Peyer's patch (tissue), 4 donors: ENCODE results near the gene EPHB1. TPM values are rescaled to one million over a fixed set of nuclear protein-coding genes. Genes with fewer than 3 reads are reported as not detected.

Experiments
- DNase-seq, 3 donors: peaks; one replicate each; pipeline ENCODE4 v3.0.0-alpha.2; 2017 to 2019
- H3K27ac ChIP-seq, 4 donors: fragments of 200-600 bp; sonication (generic); one replicate each; pipeline ENCODE4 v1.5.1; 2016 to 2019
- H3K27me3 ChIP-seq, 2 donors: fragments of 200-600 bp; sonication (generic); one replicate each; pipeline ENCODE4 v1.5.1; 2019
- H3K36me3 ChIP-seq, 3 donors: fragments of 200-600 bp; sonication (generic); one replicate each; pipeline ENCODE4 v1.5.1; 2016 to 2019
- H3K4me1 ChIP-seq, 4 donors: fragments of 200-600 bp; sonication (generic); one replicate each; pipeline ENCODE4 v1.5.1; 2016 to 2019
- H3K4me3 ChIP-seq, 4 donors: fragments of 200-600 bp; sonication (generic); 1 replicate in 3 of 4; 2 replicates in 1 of 4; pipeline ENCODE4 v1.5.1; 2016 to 2019; ENCODE audit warnings: mild to moderate bottlenecking in 1 of 4
- H3K9me3 ChIP-seq, 4 donors: fragments of 200-600 bp; sonication (generic); one replicate each; pipeline ENCODE4 v1.5.1; 2016 to 2019; ENCODE audit warnings: mild to moderate bottlenecking in 1 of 4
- CTCF ChIP-seq, 6 experiments: fragments of 450-650 bp in 4 of 6; fragments of 200-600 bp in 2 of 6; sonication (generic) in 1 of 6; IDR thresholded peaks; one replicate each; pipeline ENCODE4 v1.5.1; 2017 to 2019; ENCODE audit warnings: antibody characterized with exemption in 6 of 6, mild to moderate bottlenecking in 3 of 6, moderate library complexity in 1 of 6
- POLR2A ChIP-seq, 2 donors: fragments of 450-650 bp; IDR thresholded peaks; one replicate each; pipeline ENCODE4 v1.5.1; 2017; ENCODE audit warnings: antibody characterized with exemption in 2 of 2, mild to moderate bottlenecking in 2 of 2, moderate library complexity in 2 of 2
- total RNA-seq, 4 donors: library from RNA; depleted of rRNA; stranded (reverse); fragments of >200 nt; gene quantifications; one replicate each; pipeline ENCODE4 v1.1.0, GENCODE V29; 2016

The EPHB1 gene
- total RNA-seq, 4 donors from 2014 or later = 0.18 to 3.2 (median 0.68) TPM

- H3K27me3 ChIP-seq = no peaks in the 10 kb centered on the region
- no peak for TF ChIP-seq CTCF (IDR thresholded peaks at IDR 0.05)
- TF ChIP-seq POLR2A (IDR thresholded peaks at IDR 0.05) = no peak
- H3K9me3 ChIP-seq = no peaks in the 10 kb centered on the region
- DNase-seq = no peak
- H3K4me1 ChIP-seq = no peaks in the 10 kb centered on the region
- H3K27ac ChIP-seq = no peak overlapping the region
- H3K4me3 ChIP-seq = no peak overlapping the region
- no peaks in the 10 kb centered on the region for H3K36me3 ChIP-seq
These were observed 387.4 kb downstream of the EPHB1 start for GRCh38 chr3:135182364-135182998.

GRCh38 chr3:135190658-135191057 lies 395.6 kb downstream of the EPHB1 start:
- DNase-seq = no peak
- no peak overlapping the region for H3K27ac ChIP-seq
- no peaks in the 10 kb centered on the region for H3K36me3 ChIP-seq
- no peaks in the 10 kb centered on the region for H3K9me3 ChIP-seq
- no peaks in the 10 kb centered on the region for H3K27me3 ChIP-seq
- no peak for TF ChIP-seq POLR2A (IDR thresholded peaks at IDR 0.05)
- no peak for TF ChIP-seq CTCF (IDR thresholded peaks at IDR 0.05)
- no peaks in the 10 kb centered on the region for H3K4me1 ChIP-seq
- H3K4me3 ChIP-seq = no peak overlapping the region

DNA sequence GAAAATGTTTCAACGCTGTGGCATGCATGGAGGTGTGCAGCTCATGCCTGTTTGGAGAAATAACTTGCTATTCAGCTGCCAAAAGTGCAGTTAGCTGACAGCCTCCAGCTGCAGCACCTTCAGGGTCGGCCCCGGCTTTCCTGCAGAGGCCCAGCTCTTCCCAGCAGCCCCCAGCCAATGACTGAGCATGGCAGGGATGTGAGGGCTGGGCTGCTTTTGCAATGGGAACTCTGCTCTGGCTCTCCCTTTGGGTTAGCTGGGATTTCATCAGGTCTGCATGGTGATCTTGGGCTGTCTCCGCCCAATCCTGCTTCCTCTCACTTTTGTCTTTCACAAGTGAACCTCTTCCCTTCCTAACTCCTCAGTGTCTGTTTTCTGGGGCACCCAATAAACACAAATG lies 396.6 kb downstream of the EPHB1 start:
- H3K36me3 ChIP-seq = no peaks in the 10 kb centered on the region
- H3K9me3 ChIP-seq = no peaks in the 10 kb centered on the region
- DNase-seq = no peak
- H3K4me1 ChIP-seq = no peaks in the 10 kb centered on the region
- TF ChIP-seq CTCF (IDR thresholded peaks at IDR 0.05) (no peak), POLR2A (IDR thresholded peaks at IDR 0.05) (no peak)
- no peak overlapping the region for H3K27ac ChIP-seq
- H3K4me3 ChIP-seq = no peak overlapping the region
- H3K27me3 ChIP-seq = no peaks in the 10 kb centered on the region

GRCh38 chr3:135192929-135193328 lies 397.9 kb downstream of the EPHB1 start:
- Histone ChIP-seq H3K9me3 (no peaks in the 10 kb centered on the region), H3K4me3 (no peak overlapping the region), H3K27me3 (no peaks in the 10 kb centered on the region), H3K36me3 (no peaks in the 10 kb centered on the region), H3K27ac (no peak overlapping the region), H3K4me1 (no peaks in the 10 kb centered on the region)
- no peak for TF ChIP-seq CTCF (IDR thresholded peaks at IDR 0.05)
- no peak for TF ChIP-seq POLR2A (IDR thresholded peaks at IDR 0.05)
- DNase-seq = no peak

GRCh38 chr3:135197246-135197645 lies 402.2 kb downstream of the EPHB1 start:
- Histone ChIP-seq H3K27ac (no peak overlapping the region), H3K4me1 (no peaks in the 10 kb centered on the region), H3K36me3 (no peaks in the 10 kb centered on the region), H3K27me3 (no peaks in the 10 kb centered on the region), H3K4me3 (no peak overlapping the region), H3K9me3 (no peaks in the 10 kb centered on the region)
- no peak for DNase-seq
- no peak for TF ChIP-seq POLR2A (IDR thresholded peaks at IDR 0.05)
- TF ChIP-seq CTCF (IDR thresholded peaks at IDR 0.05) = no peak

DNA sequence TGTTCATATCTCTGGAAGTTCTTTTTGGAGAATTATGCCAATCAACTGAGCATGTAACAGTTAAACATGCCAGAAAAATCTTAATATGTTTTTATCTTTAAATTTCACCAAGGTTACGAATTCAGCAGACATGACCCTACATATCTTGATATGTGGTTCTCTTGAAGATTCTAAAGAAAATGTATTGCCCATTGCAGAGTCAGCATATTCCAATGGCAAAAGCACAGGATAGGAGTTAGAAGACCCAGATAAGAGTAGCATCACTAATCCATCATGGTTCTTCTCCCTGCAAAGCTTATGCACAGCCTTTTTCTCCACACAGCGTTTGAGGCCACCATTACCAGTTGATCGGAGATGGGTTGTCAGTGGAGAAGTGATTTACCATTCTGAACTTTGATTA lies 402.8 kb downstream of the EPHB1 start:
- Histone ChIP-seq H3K27ac (no peak overlapping the region), H3K36me3 (no peaks in the 10 kb centered on the region), H3K27me3 (no peaks in the 10 kb centered on the region), H3K4me1 (no peaks in the 10 kb centered on the region), H3K9me3 (no peaks in the 10 kb centered on the region), H3K4me3 (no peak overlapping the region)
- no peak for DNase-seq
- TF ChIP-seq CTCF (IDR thresholded peaks at IDR 0.05) (no peak), POLR2A (IDR thresholded peaks at IDR 0.05) (no peak)
